ENCODE results near the gene CNKSR3.

- TF ChIP-seq TAF1 (IDR thresholded peaks at IDR 0.05; ENCODE audit: low read depth, low read length): no peak
- TF ChIP-seq POLR2A (IDR thresholded peaks at IDR 0.05; ENCODE audit: low read depth, low read length): no peak
- no peak for TF ChIP-seq SPI1 (IDR thresholded peaks at IDR 0.05; ENCODE audit: low read depth, low read length)
- no peak for TF ChIP-seq POLR2AphosphoS5 (IDR thresholded peaks at IDR 0.05; ENCODE audit: low read depth, low read length)
These were observed 150.0 kb downstream of the CNKSR3 start for GRCh38 chr6:154360476-154360875.

Measured in GM12891 (cell line).